Loucy (cell line): ENCODE data around the gene PIGM.

Experiments
- CTCF ChIP-seq: fragments of 200-600 bp; sonication (generic); conservative IDR thresholded peaks from 2 replicates; pipeline ENCODE4 v1.5.1; 2014; ENCODE audit warnings: mild to moderate bottlenecking, antibody characterized with exemption, low read length
- EZH2phosphoT487 ChIP-seq: fragments of 200-600 bp; IDR thresholded peaks from 2 replicates; pipeline ENCODE4 v1.6.1; 2018; ENCODE audit warnings: antibody characterized with exemption, mild to moderate bottlenecking, moderate library complexity, borderline replicate concordance

GRCh38 chr1:160058087-160058486, 26.3 kb upstream of the PIGM start:
- TF ChIP-seq CTCF (peak; percentile 38), EZH2phosphoT487 (no peak)
